8988T (cell line): Measurements from ENCODE around the gene ANKRD44.

ENCODE experiments used
- DNase-seq: peaks from one replicate; pipeline ENCODE4 v3.0.0; 2011

The ANKRD44 gene

DNA sequence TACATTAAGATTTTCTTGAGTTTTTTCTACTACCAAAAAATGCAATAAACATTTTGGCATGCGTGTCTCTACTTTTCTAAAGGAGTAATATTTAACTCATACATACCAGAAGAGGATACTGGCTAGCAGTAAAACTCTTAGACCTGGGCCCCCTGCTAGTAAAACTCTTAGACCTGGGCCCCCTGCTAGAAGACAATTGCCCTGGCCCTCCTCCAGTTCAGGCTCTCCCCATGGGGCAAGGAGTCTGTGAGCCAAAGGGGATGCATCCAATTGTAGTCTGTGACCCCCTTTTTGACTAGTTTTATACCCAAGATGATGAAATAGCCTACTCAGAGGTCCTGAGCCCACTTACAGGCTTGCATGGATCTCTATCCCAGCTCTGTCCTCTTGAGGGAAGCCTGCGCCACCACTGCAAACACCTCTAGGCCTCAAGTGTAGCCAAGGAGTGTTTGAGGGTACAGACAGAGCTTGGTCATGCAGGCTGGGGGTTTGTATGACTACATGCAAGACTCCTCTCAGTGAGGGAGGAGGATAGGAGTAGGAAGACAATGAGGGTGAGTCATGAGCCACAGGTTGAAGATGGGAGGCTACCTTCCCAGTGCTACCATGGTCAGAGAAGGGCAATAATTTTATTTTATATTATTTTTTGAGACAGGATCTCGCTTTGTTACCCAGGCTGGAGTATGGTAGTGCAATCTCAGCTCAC is 338.9 kb downstream of the ANKRD44 start:
- no peak for DNase-seq

DNA sequence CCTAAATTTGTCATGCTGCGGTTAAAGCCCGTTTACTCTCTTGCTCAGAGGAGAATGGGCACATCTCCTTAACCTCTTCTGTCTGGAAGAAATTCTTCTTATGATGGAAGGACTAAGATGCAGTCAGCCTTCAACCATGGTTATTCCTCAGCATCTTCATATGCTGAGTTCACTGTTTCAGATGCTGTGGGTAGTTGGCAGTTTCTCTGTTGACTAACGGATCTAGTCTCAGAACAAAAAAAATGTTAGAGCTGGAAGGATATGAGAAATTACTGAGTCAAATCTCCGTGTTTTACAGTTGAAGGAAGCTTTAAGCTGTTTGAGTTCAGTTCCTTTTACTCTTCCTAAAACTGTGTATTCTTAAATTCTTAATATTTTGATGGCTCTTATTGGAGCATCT is 340.5 kb downstream of the ANKRD44 start:
- DNase-seq: no peak

DNA sequence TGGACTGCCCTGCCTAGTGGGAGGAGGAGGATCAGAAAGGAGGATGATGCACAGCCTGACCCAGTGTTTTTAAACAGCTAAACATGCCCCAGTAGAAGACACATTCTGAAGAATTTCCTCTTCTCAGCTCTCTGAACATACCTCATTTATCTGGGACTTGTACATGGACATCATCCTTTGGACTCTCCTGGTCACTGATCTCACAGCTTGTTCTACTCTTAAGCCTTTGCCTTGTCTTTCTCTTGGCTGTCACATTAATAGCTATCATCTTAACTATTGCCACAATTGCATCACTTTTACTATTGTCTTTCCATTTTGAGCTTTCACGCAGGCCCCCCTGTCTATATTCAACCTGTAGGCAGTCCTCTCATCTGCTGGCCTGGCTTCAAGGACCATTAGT is 342.1 kb downstream of the ANKRD44 start:
- no peak for DNase-seq

DNA sequence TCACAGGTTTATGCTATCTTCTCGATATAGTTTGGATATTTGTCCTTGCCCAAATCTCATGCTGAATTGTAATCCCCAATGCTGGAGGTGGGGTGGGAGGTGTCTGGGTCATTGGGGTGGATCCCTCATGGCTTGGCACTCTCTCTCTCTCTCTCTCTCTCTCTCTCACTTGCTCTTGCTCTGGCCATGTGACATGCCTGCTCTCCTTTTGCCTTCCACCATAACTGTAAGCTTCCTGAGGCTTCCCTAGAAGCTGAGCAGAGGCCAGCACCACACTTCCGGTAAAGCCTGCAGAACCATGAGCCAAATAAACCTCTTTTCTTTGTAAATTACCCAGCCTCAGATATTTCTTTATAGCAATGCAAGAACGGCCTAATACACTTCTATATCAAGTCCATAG is 342.8 kb downstream of the ANKRD44 start:
- no peak for DNase-seq

DNA sequence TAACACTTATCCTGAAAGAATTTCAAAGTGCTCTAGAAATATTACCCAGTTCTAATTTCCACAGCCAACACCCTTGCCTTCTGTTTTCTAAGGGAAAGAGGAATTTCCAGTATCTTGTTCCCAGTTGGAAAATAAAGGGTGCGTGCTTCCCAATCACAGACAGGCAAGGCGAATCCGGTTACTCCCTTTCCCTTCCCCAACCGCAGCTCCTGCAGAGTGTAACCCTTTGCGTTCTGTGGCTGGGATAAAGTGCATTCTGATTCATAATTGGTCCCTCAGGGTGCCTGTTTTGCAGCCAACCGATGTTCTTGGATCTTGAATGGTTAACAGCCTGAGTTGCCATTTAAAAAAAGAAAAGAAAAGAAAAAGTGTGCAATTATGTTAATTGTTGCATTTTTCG is 343.5 kb downstream of the ANKRD44 start:
- no peak for DNase-seq

DNA sequence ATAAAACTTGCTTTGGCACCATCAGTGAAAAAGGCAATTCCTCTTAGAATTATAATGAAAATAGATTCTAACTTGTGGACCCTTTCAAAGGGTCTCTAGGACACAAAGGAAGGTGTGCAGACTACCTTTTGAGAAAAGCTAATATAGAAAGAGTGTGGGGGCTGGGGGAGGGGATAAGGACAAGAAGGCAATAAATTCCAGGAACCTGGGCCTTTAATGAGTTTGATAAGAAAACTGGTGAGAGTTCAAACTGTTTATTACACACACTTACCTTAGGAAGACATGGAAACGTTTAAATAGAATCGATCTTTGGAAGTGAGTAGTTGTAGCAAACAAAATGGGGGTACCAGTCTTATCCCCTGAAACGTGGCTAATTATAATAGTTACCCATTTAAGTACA is 344.5 kb downstream of the ANKRD44 start:
- no peak for DNase-seq

DNA sequence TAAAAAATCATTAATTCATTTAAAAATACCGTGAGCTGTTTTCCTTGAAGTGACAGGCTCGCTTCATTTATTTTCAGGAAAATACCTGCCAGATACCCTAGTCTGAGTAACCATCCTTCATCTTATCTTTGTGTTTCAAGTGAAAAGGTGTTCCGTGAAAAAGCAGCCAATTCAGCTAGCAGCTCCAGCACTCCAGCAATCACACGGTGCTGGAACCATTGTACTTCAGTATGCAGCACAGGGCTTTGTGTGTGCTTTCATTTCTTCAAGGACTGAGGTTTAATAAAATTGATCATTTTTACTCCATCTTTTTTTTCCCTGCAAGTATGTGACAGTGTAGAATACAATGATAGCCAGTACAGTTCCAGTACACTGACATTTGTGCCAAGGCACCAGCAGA is 344.9 kb downstream of the ANKRD44 start:
- DNase-seq: no peak

DNA sequence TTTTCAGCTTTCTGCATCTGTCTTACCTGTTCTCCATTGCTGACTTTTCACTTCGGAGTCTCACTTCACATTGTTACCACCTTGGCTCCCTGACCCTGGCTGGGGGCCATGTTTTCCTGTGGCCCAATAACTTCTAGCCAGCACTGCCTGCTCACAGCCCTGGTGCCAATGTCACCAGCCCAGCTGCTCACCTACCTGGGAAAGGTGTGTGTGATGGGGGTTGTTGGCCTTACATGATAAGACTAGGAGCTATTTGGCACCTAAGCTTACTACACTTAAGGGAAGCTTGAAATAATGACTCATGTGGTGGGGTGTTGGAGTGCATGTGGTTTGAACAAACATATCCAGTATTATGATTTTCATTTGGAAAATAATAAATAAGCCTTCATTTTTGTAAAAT is 346.6 kb downstream of the ANKRD44 start:
- no peak for DNase-seq

DNA sequence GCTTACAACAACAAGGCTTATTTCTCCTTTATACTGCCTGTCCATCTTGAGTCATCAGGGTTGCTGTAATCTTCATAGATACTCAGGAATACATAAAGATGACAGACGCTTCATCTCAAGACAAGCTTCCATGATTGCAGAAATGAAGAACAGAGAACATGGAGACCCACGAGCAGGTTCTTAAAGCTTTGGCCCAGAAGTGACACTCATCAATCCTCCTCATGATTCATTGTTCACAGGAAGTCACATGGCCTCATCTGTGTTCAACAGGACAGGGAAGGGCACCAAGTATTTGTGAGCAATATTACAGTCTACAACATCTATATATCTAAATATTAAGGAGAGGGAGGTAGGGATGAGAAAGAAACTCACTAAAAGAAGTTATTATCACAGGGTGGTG is 347.5 kb downstream of the ANKRD44 start:
- no peak for DNase-seq

DNA sequence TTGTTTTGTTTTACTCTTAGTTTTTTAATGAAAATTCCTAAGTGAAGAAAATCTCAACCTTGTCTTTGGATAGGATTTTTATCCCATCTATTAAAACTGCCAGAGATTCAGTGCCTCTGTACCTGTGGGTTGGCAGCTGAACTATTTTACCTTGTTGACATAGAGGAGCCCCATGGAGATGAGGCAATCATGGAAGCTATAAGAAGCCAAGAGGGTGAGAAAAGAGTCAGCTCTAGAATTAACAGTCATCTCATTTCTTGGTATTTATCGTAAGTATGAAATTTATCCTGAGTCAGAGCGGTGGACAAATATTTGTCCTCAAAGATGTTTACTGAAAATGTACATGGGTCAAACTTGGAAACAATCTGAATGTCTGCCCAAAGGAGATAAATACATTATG is 348.3 kb downstream of the ANKRD44 start:
- DNase-seq: no peak

DNA sequence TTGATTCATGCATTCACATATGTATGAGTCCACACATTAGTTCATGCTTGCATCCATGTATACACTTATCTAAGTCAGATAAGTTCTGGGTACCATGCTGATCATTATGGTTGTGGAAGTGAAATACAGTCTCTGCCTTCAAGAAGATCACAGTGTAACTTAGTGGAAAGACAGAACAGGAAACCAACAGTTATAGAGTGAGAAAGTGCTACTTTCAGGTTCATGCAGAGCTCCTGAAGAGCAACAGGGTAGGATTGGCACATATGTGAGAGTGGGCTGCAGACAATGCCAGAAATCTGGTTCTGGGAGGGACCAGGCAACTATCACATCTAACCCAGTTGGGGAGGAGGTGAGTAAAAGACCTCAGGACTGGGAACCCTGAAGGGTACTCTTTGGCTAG is 348.7 kb downstream of the ANKRD44 start:
- no peak for DNase-seq

DNA sequence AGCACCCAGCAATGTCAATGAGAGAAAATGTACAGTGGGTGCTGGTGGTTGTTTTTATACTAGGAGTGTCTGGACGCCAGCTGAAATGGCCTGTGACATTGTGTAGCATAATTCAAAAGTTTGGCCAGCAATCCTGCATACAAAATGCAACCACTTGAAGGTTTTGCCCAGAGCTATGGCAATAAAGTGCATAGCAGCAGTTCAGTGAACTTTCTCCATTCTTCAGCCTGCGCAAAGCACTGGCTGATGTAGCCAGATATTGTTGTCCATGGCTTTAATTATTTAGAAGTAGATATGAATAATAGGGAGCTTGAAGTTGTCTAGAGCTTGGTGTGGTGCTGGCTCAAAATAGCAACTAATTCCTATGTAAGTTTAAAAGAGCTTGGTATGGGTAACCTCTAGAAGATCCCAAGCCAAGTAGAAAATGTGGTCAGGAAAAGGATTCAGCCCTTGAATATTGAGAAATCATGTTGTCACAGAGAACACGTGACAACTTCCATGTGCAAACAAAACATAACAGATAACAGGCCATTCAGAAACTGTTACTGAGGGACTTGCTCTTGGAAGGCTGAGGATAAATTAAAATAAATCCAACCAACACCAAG is 350.7 kb downstream of the ANKRD44 start:
- DNase-seq: no peak

DNA sequence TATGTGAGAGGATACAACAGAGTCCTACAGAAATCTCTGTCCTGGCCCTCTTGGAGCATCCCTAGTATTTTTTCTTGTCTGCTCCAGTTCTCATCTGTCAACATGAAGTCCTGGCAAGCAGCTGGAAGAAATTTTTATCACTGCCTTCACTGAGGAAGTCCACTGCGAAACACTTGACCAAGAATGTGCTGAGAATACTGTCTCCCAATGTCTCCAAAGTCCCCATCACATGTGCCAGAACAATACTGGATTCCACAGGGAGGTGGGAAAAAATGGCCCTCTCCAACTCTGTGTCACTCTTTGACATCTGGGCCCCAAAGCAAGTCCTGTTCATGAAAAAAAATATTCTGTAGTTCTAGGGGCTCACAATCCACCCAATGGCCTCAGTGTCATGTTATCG is 351.3 kb downstream of the ANKRD44 start:
- no peak for DNase-seq

DNA sequence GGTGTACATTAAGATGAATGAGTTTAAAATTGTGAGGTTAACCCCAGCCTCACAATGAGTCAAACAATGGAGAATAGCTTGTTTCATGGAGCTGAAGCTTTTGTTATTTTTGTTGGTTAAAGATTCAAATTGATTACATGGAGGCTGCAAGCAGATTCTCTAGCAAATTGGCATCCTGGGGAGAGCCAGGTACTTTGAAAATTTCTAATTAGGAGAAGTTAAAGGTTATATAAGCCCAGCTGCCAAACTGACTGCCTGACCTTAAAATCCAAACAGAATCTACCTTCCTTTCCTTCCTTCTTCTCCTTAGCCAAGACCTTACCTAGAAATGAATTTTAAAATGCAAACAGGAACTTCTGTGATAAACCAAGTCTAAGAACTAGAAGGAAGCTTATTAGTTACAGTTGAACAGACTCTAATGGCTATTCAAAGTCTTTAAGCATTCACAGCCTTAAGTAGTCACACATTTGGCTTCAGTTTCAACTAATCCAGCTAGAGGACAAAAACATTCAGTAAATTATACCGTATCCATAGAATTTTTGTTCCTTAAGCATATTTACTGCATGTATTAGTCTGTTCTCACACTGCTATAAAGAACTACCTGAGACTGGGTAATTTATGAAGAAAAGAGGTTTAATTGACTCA is 352.6 kb downstream of the ANKRD44 start:
- DNase-seq: no peak

DNA sequence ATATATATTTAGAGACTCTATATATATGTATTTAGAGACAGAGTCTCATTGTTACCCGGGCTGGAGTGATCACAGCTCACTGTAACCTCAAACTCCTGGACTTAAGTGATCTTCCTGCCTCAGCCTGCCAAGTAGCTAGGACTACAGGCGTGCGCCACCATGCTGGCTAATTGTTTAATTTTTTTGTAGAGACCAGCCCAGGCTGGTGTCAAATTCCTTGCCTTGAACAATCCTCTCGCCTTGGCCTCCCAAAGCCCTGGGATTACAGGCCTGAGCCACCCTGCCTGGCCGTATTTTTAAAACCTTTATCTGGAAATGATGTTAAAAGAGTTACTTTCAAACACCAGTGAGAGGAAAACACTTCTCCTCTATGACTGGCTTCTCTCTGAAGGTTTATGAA is 353.1 kb downstream of the ANKRD44 start:
- DNase-seq: no peak

DNA sequence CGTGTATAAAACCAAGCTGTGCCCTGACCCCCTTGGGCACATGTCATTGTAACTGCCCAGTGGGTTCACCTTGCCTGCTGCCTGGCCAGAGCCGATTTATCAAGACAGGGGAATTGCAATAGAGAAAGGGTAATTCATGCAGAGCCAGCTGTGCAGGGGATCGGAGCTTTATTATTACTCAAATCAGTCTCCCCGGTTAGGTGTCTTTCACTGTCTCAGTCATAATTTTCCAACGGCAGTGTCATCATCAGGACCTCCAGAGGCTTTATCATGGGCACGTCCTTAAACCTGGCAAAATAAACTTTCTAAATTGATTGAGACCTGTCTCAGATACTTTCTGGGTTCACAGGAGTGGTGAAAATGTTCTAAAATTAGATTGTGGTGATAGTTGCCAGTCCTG is 354.5 kb downstream of the ANKRD44 start:
- DNase-seq: no peak

DNA sequence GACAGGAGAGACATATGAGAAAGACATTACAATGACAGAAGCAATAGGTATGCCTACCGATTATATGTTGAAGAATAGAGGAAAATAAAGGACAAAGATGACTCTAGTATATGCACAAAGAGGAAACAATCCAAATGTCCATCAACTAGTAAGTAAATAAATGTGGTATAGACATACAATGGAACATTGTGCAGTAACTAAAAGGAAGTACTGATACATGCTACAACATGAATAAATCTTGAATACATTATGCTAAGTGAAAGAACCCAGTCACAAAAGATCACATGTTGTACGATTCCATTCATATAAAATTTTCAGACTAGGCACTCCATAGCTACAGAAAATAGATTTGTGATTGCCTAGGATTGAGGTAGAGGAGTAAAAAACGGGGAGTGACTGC is 355.5 kb downstream of the ANKRD44 start:
- DNase-seq: no peak

DNA sequence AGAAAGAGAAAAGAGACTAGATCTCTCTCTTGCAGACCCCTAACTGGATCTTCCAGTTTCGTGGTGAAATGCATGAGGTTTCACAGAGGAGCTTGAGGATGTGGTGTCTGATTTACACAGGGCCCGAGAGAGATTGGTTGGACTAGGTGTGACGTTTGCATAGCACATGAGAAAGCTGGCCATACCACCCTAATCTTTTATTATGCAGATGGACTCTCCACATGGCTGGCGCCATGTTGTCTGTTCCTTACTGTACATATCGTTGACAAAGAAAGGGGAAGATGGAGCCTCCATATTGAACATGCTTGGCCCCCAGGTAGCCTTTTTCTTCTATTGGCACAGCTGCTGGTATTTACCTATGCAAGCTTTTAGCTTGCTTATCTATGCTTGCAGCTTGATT is 356.6 kb downstream of the ANKRD44 start:
- no peak for DNase-seq

DNA sequence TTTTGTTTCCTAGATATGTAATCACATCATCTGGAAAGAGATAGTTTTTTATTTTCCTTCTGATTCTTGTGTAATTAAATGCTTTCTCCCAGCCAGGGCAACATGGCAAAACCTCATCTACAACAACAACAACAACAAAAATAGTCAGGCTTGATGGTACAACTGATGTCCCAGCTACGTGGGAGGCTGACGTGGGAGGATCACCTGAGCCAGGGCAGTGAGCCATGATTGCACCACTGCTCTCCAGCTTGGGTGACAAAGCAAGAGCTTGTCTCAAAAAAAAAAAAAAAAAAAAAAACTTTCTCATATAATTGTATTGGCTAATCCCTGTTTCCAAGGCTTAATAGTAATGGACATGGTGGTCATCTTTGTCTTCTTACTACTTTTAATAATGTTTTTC is 357.6 kb downstream of the ANKRD44 start:
- DNase-seq: no peak

DNA sequence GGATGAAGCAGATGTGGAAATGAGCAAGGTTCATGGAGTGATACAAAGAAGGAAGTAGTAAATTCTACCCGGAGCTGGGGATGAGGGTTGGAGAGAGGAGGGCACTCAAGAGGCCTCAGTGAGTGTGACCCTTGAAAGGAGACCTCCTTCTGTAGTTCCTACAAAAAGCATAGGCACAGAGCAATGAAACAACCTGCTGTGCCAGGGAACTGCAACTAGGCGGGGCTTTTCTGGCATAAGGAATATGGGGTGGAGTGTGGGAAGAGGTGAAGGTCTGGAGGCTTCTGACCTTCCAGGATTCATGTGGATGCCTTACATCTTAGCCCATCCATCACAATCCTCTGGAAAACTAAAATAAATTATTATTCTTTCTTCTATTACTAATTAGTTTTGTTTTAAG is 358.6 kb downstream of the ANKRD44 start:
- DNase-seq: no peak

DNA sequence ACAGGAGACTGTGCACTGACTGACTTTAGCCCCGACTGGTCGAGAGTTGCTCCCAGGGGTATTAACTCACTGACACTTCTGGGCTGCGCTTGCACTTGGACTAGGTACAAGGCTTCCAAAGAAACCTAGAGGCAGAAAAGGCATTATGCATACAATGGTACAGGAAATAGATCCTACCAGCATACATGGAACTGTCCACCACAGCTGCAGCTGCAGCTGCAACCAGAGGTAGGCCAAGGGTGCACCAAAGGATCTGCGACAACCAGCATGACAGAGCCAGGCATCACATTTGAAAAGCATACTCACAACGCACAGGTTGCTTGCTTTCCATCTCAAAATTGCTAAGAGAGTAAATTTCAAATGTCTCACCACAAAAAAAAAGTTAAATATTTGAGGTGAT is 361.5 kb downstream of the ANKRD44 start:
- no peak for DNase-seq

DNA sequence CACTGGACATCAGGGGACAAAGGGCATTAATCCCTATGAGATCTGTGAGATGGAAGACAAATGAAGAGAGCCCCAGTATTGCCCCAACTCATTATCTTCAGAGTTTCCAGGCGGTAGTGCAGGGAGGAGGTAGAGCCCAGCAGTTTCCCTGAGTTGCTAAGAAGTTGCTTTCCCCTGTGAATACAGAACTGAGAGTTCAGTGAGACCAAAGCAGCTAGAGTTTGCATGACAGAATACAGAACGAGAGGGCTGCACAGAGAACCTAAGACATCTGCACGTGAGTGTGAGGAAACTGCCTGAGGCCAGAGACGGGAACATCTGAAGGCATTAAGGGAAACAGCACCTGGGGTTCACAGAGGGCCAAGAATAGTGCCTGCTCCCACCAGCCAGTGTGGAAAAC is 366.0 kb downstream of the ANKRD44 start:
- DNase-seq: no peak

DNA sequence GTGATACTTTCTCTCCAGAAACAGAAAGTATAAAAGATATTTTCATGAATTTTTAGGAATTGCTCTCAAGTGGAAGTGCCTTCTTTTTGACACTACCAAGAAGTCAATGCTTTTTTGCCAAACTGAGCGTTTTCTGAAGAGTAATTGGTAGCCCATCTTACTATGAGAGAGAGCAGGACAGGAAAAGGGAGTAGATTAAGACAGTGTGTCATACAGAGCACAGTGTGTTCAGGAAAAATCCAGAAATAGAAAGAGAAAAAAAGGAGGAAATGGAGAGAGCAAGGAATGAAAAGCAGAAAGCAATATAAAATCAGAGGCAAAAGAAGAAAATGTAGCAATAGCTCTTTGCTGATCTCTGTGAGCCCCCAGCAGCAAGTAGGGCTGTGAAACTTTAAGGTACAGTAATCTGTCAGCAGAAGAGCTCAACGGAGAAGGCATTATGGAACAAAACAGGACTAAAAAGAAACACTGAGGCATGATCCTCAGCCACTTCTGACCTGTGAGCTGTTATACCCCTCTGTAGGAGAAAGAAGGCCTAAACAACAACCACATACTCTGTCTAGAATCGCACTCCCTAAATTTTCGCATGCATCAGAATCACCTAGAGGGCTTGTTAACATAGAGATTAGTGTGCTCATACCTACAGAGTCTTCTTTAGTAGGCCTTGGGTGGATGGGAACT is 369.0 kb downstream of the ANKRD44 start:
- DNase-seq: no peak

DNA sequence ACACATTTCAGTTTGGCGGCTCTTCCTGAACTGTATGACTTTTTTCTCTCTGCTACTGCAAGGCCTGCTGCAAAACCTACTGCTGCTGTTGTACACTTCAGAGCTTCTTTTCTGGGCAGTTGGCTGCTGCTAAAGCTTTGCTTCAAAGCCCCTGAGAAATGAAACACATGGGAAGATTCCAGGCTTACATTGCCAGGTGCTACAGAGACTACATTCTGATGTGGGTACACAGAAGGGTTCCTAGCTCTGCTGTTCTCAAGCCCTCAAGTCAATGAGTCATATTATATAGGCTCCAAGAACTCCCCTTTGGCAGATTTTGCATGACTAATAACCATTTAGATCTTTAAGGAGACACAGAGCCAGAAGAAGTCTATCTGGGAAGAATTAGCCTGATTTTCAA is 371.2 kb downstream of the ANKRD44 start:
- no peak for DNase-seq
